GM06990 (cell line): ENCODE measurements around the gene ENAH.
"Not testable (repeated sequence)": the region's sequence is repeated elsewhere in the genome, so short reads cannot be mapped to it uniquely, and the experiment has no call there.

Source experiments
- DNase-seq: peaks from one replicate; pipeline ENCODE4 v3.0.0-alpha.2; 2011; ENCODE audit not compliant: insufficient read length; ENCODE audit errors: extremely low read depth
- H3K27me3 ChIP-seq: replicated peaks from 2 replicates; pipeline ENCODE4 v1.6.0; 2011; ENCODE audit warnings: low read length; ENCODE audit not compliant: control insufficient read depth, insufficient read depth
- H3K36me3 ChIP-seq: 2 replicates; pipeline ENCODE4 v1.5.1; 2011; ENCODE audit warnings: low read length; ENCODE audit not compliant: control insufficient read depth, insufficient read depth
- H3K4me3 ChIP-seq: replicated peaks from 2 replicates; pipeline ENCODE4 v1.5.1; 2011; ENCODE audit warnings: low read depth, mild to moderate bottlenecking, control low read depth, low read length
- TF ChIP-seq, protein P1 (sequence below): IDR thresholded peaks from 2 replicates; pipeline ENCODE4 v1.5.1; 2011; ENCODE audit warnings: low read length, control low read depth, mild to moderate bottlenecking, inconsistent platforms; ENCODE audit not compliant: insufficient read depth, poor library complexity, severe bottlenecking

ENAH gene

GRCh38 chr1:225635649-225636048 is 17.3 kb downstream of the ENAH start:
- no peak for DNase-seq
- TF ChIP-seq, protein P1, sequence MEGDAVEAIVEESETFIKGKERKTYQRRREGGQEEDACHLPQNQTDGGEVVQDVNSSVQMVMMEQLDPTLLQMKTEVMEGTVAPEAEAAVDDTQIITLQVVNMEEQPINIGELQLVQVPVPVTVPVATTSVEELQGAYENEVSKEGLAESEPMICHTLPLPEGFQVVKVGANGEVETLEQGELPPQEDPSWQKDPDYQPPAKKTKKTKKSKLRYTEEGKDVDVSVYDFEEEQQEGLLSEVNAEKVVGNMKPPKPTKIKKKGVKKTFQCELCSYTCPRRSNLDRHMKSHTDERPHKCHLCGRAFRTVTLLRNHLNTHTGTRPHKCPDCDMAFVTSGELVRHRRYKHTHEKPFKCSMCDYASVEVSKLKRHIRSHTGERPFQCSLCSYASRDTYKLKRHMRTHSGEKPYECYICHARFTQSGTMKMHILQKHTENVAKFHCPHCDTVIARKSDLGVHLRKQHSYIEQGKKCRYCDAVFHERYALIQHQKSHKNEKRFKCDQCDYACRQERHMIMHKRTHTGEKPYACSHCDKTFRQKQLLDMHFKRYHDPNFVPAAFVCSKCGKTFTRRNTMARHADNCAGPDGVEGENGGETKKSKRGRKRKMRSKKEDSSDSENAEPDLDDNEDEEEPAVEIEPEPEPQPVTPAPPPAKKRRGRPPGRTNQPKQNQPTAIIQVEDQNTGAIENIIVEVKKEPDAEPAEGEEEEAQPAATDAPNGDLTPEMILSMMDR, result no peak
- Histone ChIP-seq H3K4me3 (no peak overlapping the region), H3K27me3 (no peaks in the 10 kb centered on the region), H3K36me3 (no peaks in the 10 kb centered on the region)

- H3K27me3 ChIP-seq, H3K4me3 ChIP-seq, DNase-seq, H3K36me3 ChIP-seq: not testable (repeated sequence)
Measured at GRCh38 chr1:225632836-225633235, 20.1 kb downstream of the ENAH start.

GRCh38 chr1:225631021-225631663 is 21.8 kb downstream of the ENAH start:
- TF ChIP-seq, protein P1, result no peak
- Histone ChIP-seq H3K36me3 (no peaks in the 10 kb centered on the region), H3K4me3 (no peak overlapping the region), H3K27me3 (no peaks in the 10 kb centered on the region)
- no peak for DNase-seq

DNA sequence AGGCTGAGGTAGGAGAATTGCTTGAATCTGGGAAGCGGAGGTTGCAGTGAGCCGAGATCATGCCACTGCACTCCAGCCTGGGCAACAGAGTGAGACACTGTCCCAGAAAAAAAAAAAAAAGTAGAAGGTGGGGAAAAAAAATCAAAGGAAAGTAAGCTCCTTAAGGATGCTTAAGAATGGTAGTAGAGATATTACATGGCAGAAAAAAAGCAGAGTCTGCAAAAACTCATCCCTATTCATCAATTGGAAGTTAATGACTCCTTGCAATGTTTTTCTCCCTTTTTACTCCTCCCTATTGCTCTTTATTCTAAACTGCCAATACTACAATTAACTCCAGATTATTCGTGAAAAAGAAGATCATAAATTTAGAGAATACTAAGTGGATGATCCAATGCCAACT is 23.4 kb downstream of the ENAH start:
- DNase-seq, result no peak
- Histone ChIP-seq H3K27me3 (no peaks in the 10 kb centered on the region), H3K36me3 (no peaks in the 10 kb centered on the region), H3K4me3 (no peak overlapping the region)
- TF ChIP-seq, protein P1, result no peak

DNA sequence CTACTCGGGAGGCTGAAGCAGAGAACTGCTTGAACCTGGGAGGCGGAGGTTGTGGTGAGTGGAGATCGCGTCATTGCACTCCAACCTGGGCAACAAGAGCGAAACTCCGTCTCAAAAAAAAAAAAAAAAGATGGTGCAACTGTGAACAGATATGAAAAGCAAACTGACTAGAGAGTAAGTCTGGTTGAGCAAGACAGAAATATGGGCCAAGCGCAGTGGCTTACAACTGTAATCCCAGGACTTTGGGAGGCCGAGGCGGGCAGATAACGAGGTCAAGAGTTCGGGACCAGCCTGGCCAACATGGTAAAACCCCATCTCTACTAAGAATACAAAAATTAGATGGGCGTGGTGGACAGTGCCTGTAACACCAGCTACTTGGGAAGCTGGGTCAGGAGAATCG is 24.1 kb downstream of the ENAH start:
- not testable (repeated sequence) for H3K36me3 ChIP-seq, DNase-seq, H3K4me3 ChIP-seq, H3K27me3 ChIP-seq

DNA sequence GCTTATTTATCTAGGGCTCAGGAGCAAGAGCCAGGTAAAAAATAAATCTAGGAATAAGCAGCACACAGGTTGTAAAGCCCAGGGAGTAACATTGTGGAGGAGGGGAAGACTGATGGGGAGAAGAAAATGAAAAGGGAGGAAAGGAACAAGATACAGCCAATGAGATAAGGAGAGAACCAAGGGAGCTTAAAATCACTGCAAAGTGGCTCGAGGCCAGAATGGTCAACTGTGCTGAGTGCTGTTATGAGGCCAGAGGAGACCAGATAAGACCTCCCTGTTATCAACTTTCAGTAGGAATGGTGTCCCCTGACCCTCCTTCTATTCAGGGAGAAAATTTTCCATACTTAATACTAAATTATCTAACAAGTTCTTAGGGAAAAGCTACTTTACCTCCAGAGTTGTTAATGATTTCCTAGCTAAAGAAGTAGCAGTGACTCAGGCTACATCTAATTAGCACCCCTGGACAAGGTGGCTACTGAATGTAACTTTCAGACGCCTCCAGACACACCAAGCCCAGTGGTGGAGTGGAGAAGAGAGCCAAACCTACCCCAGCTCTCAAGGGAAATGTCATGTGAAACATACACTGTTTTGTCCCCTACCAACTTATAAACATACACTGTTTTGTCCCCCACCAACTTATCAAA is 25.5 kb downstream of the ENAH start:
- Histone ChIP-seq H3K36me3 (no peaks in the 10 kb centered on the region), H3K27me3 (no peaks in the 10 kb centered on the region), H3K4me3 (no peak overlapping the region)
- TF ChIP-seq, protein P1, result no peak
- DNase-seq, result no peak
